H9 (cell line): Measurements from ENCODE around the gene C11orf21. TPM values are rescaled to one million over a fixed set of nuclear protein-coding genes. Genes with fewer than 3 reads are reported as not detected.

ENCODE experiments used
- DNase-seq: peaks from one replicate; pipeline ENCODE4 v3.0.0-alpha.2; 2017
- H2AFZ ChIP-seq: one replicate; pipeline ENCODE4 v1.6.1; 2013; ENCODE audit warnings: mild to moderate bottlenecking, low read length, control low read depth, moderate library complexity
- H2AK5ac ChIP-seq: 2 replicates; pipeline ENCODE4 v1.6.1; 2013; ENCODE audit warnings: low read length, control low read depth, mixed read lengths; ENCODE audit not compliant: insufficient read length
- H2BK120ac ChIP-seq: one replicate; pipeline ENCODE4 v1.6.1; 2013; ENCODE audit warnings: low read depth, mild to moderate bottlenecking, low read length, control low read depth, inconsistent platforms; ENCODE audit not compliant: poor library complexity, severe bottlenecking
- H2BK12ac ChIP-seq: 2 replicates; pipeline ENCODE4 v1.6.1; 2013; ENCODE audit warnings: low read length, control low read depth, mixed read lengths, low read depth; ENCODE audit not compliant: insufficient read length
- H2BK15ac ChIP-seq: 2 replicates; pipeline ENCODE4 v1.6.1; 2013; ENCODE audit warnings: low read depth, low read length, control low read depth
- H2BK20ac ChIP-seq: one replicate; pipeline ENCODE4 v1.6.1; 2013; ENCODE audit warnings: low read depth, mild to moderate bottlenecking, low read length, control low read depth, inconsistent platforms; ENCODE audit not compliant: poor library complexity, severe bottlenecking
- H2BK5ac ChIP-seq: 2 replicates; pipeline ENCODE4 v1.6.1; 2013; ENCODE audit warnings: low read length, control low read depth, mixed read lengths; ENCODE audit not compliant: insufficient read length
- H3K14ac ChIP-seq: 2 replicates; pipeline ENCODE4 v1.6.1; 2013; ENCODE audit warnings: low read length, control low read depth; ENCODE audit not compliant: insufficient read depth
- H3K18ac ChIP-seq: 2 replicates; pipeline ENCODE4 v1.6.1; 2013; ENCODE audit warnings: low read depth, mild to moderate bottlenecking, mixed read lengths, low read length, control low read depth; ENCODE audit not compliant: insufficient read length
- H3K23ac ChIP-seq: 2 replicates; pipeline ENCODE4 v1.6.1; 2013; ENCODE audit warnings: low read length, control low read depth, mixed read lengths, low read depth; ENCODE audit not compliant: insufficient read length
- H3K23me2 ChIP-seq: 2 replicates; pipeline ENCODE4 v1.6.1; 2013; ENCODE audit warnings: low read depth, mild to moderate bottlenecking, mixed read lengths, low read length, control low read depth; ENCODE audit not compliant: insufficient read length, poor library complexity, severe bottlenecking
- H3K27ac ChIP-seq: 2 replicates; pipeline ENCODE4 v1.5.1; 2013; ENCODE audit warnings: low read length, control low read depth, mixed read lengths, low read depth; ENCODE audit not compliant: insufficient read length
- H3K27me3 ChIP-seq: 2 replicates; pipeline ENCODE4 v1.6.1; 2013; ENCODE audit warnings: low read length, control low read depth, inconsistent platforms; ENCODE audit not compliant: insufficient read depth
- H3K4ac ChIP-seq: 2 replicates; pipeline ENCODE4 v1.6.1; 2013; ENCODE audit warnings: low read depth, mild to moderate bottlenecking, control low read depth, inconsistent platforms, low read length, moderate library complexity
- H3K4me1 ChIP-seq: 2 replicates; pipeline ENCODE4 v1.6.1; 2013; ENCODE audit warnings: low read length, control low read depth, inconsistent platforms; ENCODE audit not compliant: insufficient read depth
- H3K4me2 ChIP-seq: 2 replicates; pipeline ENCODE4 v1.6.1; 2013; ENCODE audit warnings: low read length, control low read depth, mixed read lengths; ENCODE audit not compliant: insufficient read length, insufficient read depth
- H3K56ac ChIP-seq: 2 replicates; pipeline ENCODE4 v1.6.1; 2013; ENCODE audit warnings: low read depth, mild to moderate bottlenecking, mixed read lengths, low read length, control low read depth; ENCODE audit not compliant: insufficient read length
- H3K79me1 ChIP-seq: 2 replicates; pipeline ENCODE4 v1.6.1; 2013; ENCODE audit warnings: low read depth, mild to moderate bottlenecking, moderate library complexity, low read length, control low read depth, inconsistent platforms; ENCODE audit not compliant: insufficient read depth, poor library complexity, severe bottlenecking
- H3K79me2 ChIP-seq: 2 replicates; pipeline ENCODE4 v1.6.1; 2013; ENCODE audit warnings: low read length, control low read depth, inconsistent platforms; ENCODE audit not compliant: insufficient read depth
- H3K9ac ChIP-seq: 2 replicates; pipeline ENCODE4 v1.6.1; 2013; ENCODE audit warnings: low read length, control low read depth, mixed read lengths; ENCODE audit not compliant: insufficient read length; ENCODE audit errors: extremely low read depth
- H3K9me3 ChIP-seq: one replicate; pipeline ENCODE4 v1.6.1; 2013; ENCODE audit warnings: low read depth, low read length, inconsistent platforms; ENCODE audit not compliant: control insufficient read depth
- H3T11ph ChIP-seq: one replicate; pipeline ENCODE4 v1.6.1; 2013; ENCODE audit warnings: mild to moderate bottlenecking, low read length, control low read depth, inconsistent platforms
- H4K20me1 ChIP-seq: one replicate; pipeline ENCODE4 v1.6.1; 2013; ENCODE audit not compliant: control insufficient read depth, insufficient read length, insufficient read depth
- H4K5ac ChIP-seq: 2 replicates; pipeline ENCODE4 v1.6.1; 2013; ENCODE audit warnings: low read depth, mild to moderate bottlenecking, mixed read lengths, low read length, control low read depth; ENCODE audit not compliant: insufficient read length
- H4K8ac ChIP-seq: replicated peaks from 2 replicates; pipeline ENCODE4 v1.6.1; 2013; ENCODE audit warnings: low read length, control low read depth, mixed read lengths, low read depth; ENCODE audit not compliant: insufficient read length
- H4K91ac ChIP-seq: 2 replicates; pipeline ENCODE4 v1.6.1; 2013; ENCODE audit warnings: low read depth, mild to moderate bottlenecking, moderate library complexity, mixed read lengths, low read length, control low read depth; ENCODE audit not compliant: insufficient read length
- H3K27ac Mint-ChIP-seq, 3 experiments: 2 replicates in 2 of 3; 3 replicates in 1 of 3; pipeline ENCODE4 v1.8.0; 2020 to 2021; ENCODE audit warnings: mixed read lengths in 3 of 3, mild to moderate bottlenecking in 1 of 3, moderate library complexity in 1 of 3
- H3K27me3 Mint-ChIP-seq: 2 replicates; pipeline ENCODE4 v1.8.0; 2021; ENCODE audit warnings: low read depth, mild to moderate bottlenecking, moderate library complexity, mixed read lengths
- H3K36me3 Mint-ChIP-seq, 3 experiments: 2 replicates in 2 of 3; 3 replicates in 1 of 3; pipeline ENCODE4 v1.8.0; 2020 to 2021; ENCODE audit warnings: low read depth in 3 of 3, mixed read lengths in 3 of 3; ENCODE audit not compliant: insufficient read depth in 1 of 3
- H3K4me1 Mint-ChIP-seq, 2 experiments: 2 replicates each; pipeline ENCODE4 v1.8.0; 2020; ENCODE audit warnings: mixed read lengths in 2 of 2
- H3K4me3 Mint-ChIP-seq, 2 experiments: 2 replicates in 1 of 2; 3 replicates in 1 of 2; pipeline ENCODE4 v1.8.0; 2020 to 2021; ENCODE audit warnings: mild to moderate bottlenecking in 2 of 2, mixed read lengths in 2 of 2, moderate library complexity in 1 of 2
- H3K9me3 Mint-ChIP-seq, 2 experiments: 2 replicates in 1 of 2; 3 replicates in 1 of 2; pipeline ENCODE4 v1.8.0; 2020; ENCODE audit warnings: mild to moderate bottlenecking in 2 of 2, mixed read lengths in 2 of 2, moderate library complexity in 1 of 2
- WGBS: extraction: QIAGEN DNeasy Blood & Tissue Kit; methylation state at CpG from one replicate; pipeline ENCODE4 v1.1.7; 2013; ENCODE audit warnings: missing lambda C conversion rate, low lambda C conversion rate, mixed read lengths; ENCODE audit not compliant: insufficient read length; ENCODE audit errors: extremely low coverage; 5-methylcytosine and 5-hydroxymethylcytosine counted together
- total RNA-seq: library from RNA; stranded (reverse); gene quantifications from 2 replicates; pipeline ENCODE4 v1.2.1, GENCODE V29; 2021
- TF ChIP-seq, protein P1 (sequence below): fragments of 200-600 bp; sonication (generic); conservative IDR thresholded peaks from 3 replicates; pipeline ENCODE4 v1.8.0; 2021; ENCODE audit warnings: antibody characterized with exemption, mild to moderate bottlenecking

The C11orf21 gene
- total RNA-seq, 1 experiment from 2014 or later, result not detected

DNA sequence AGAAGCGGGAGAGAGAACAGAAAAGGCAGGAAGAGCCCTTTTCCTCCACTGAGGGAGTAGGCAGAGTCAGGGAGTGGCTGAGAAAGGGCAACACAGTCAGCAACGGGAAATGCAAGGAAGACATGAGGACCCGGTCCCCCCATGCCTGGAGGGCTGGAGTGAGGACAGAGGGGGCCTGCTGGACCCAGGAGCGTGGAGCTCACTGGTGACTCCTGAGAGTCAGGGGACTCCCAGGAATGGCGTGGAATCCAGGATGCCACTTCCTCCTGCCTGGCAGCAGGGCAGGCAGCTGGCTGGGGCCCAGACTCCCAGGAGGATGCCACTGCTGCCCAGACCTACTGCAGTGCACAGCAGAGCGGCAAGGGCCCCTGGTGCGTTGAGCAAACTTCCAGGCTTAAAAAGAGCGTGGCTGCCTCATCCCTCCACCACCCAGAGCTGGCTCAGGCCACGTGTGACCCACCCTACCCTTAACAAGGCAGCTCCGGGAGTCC, 11.3 kb downstream of the C11orf21 start:
- Histone ChIP-seq H3K56ac (no peak overlapping the region), H3T11ph (no peak overlapping the region), H3K79me1 (no peaks in the 10 kb centered on the region), H3K18ac (no peak overlapping the region), H3K27ac (no peak overlapping the region), H3K4ac (no peak overlapping the region), H2BK120ac (no peak overlapping the region), H2BK12ac (no peak overlapping the region), H3K23ac (no peak overlapping the region), H2AK5ac (no peak overlapping the region), H3K9ac (no peak overlapping the region), H2AFZ (no peak overlapping the region), H2BK15ac (no peak overlapping the region), H3K4me2 (no peak overlapping the region), H4K5ac (no peak overlapping the region), H4K20me1 (no peaks in the 10 kb centered on the region), H3K79me2 (no peaks in the 10 kb centered on the region), H3K9me3 (no peaks in the 10 kb centered on the region), H3K4me1 (no peaks in the 10 kb centered on the region), H3K14ac (no peak overlapping the region; the same call in 1 of the 2 replicates), H4K91ac (no peak overlapping the region), H3K27me3 (no peaks in the 10 kb centered on the region; the same call in 1 of the 2 replicates), H2BK20ac (no peak overlapping the region), H2BK5ac (no peak overlapping the region), H4K8ac (no peak overlapping the region), H3K23me2 (no peaks in the 10 kb centered on the region)
- peak; percentile 21 for DNase-seq
- Mint-ChIP-seq H3K4me1 (peaks cover 0 to 10% of the 10 kb centered on the region in 2 experiments; a peak in 3 of 4 replicates), H3K9me3 (no peaks in the 10 kb centered on the region; a peak in 2 of 5 replicates), H3K27ac (peak overlapping the region in 1 of 3 experiments; percentile 58; a peak in 1 of 7 replicates), H3K4me3 (no peak overlapping the region), H3K27me3 (peaks cover 81% of the 10 kb centered on the region), H3K36me3 (no peaks in the 10 kb centered on the region)
- TF ChIP-seq, protein P1, sequence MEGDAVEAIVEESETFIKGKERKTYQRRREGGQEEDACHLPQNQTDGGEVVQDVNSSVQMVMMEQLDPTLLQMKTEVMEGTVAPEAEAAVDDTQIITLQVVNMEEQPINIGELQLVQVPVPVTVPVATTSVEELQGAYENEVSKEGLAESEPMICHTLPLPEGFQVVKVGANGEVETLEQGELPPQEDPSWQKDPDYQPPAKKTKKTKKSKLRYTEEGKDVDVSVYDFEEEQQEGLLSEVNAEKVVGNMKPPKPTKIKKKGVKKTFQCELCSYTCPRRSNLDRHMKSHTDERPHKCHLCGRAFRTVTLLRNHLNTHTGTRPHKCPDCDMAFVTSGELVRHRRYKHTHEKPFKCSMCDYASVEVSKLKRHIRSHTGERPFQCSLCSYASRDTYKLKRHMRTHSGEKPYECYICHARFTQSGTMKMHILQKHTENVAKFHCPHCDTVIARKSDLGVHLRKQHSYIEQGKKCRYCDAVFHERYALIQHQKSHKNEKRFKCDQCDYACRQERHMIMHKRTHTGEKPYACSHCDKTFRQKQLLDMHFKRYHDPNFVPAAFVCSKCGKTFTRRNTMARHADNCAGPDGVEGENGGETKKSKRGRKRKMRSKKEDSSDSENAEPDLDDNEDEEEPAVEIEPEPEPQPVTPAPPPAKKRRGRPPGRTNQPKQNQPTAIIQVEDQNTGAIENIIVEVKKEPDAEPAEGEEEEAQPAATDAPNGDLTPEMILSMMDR, result no peak
- no CpG with 5 or more reads among the region's 10 CpGs for WGBS
